Mesenteric fat pad (tissue), 1 donor: ENCODE data around the gene TSPAN31. TPM values are rescaled to one million over a fixed set of nuclear protein-coding genes. Genes with fewer than 3 reads are reported as not detected.

ENCODE experiments used
- DNase-seq: peaks from one replicate; pipeline ENCODE4 v3.0.0-alpha.2; 2020; ENCODE audit warnings: low spot score
- total RNA-seq: library from RNA; stranded (reverse); fragmentation: NEBNext Ultra II Directional; extraction: Animal tissue kit (Norgen Biotek cat#: 25700); gene quantifications from one replicate; pipeline ENCODE4 v1.2.1, GENCODE V29; 2021
- donor health status: DM: yes; HTN: yes; CAD: no.

TSPAN31 gene
- total RNA-seq, 1 donor from 2014 or later = 35.0 TPM

GRCh38 chr12:57751788-57752667 lies 7.2 kb downstream of the TSPAN31 start, which contains the start of gene CDK4:
TSS of gene CDK4 (minus strand) at chr12:57752310. CDS start at chr12:57751717, 593 bp downstream.
- peak; percentile 99 for DNase-seq

GRCh38 chr12:57752668-57753000 lies 7.8 kb downstream of the TSPAN31 start:
- no peak for DNase-seq

GRCh38 chr12:57753756-57754337 lies 9.0 kb downstream of the TSPAN31 start:
- DNase-seq = no peak

GRCh38 chr12:57754411-57755193 lies 9.8 kb downstream of the TSPAN31 start, which contains the start of gene MARCHF9:
TSS of gene MARCHF9 (plus strand) at chr12:57755103. CDS start at chr12:57755529, 426 bp downstream.
- DNase-seq = no peak

GRCh38 chr12:57755194-57755453 lies 10.3 kb downstream of the TSPAN31 start:
- no peak for DNase-seq

GRCh38 chr12:57755454-57756372 lies 10.9 kb downstream of the TSPAN31 start:
- no peak for DNase-seq

- DNase-seq = no peak
These were observed 11.8 kb downstream of the TSPAN31 start for GRCh38 chr12:57756406-57757341.

GRCh38 chr12:57757771-57758170 lies 12.9 kb downstream of the TSPAN31 start:
- no peak for DNase-seq

GRCh38 chr12:57758552-57759359 lies 13.9 kb downstream of the TSPAN31 start:
- DNase-seq = no peak

- DNase-seq = no peak
These were observed 14.6 kb downstream of the TSPAN31 start for GRCh38 chr12:57759360-57759980.

- no peak for DNase-seq
These were observed 15.6 kb downstream of the TSPAN31 start for GRCh38 chr12:57760347-57760982.

GRCh38 chr12:57761391-57761998 lies 16.7 kb downstream of the TSPAN31 start:
- no peak for DNase-seq

- no peak for DNase-seq
These were observed 17.6 kb downstream of the TSPAN31 start for GRCh38 chr12:57762463-57762862.

- no peak for DNase-seq
These were observed 19.2 kb downstream of the TSPAN31 start for GRCh38 chr12:57763881-57764661.

GRCh38 chr12:57764662-57765002 lies 19.8 kb downstream of the TSPAN31 start:
- DNase-seq = no peak

- DNase-seq = no peak
These were observed 20.3 kb downstream of the TSPAN31 start for GRCh38 chr12:57765003-57765697.
